DOHH2 (cell line): Measurements from ENCODE around the gene TAF1.

Source experiments
- CTCF ChIP-seq: fragments of 200-600 bp; sonication (generic); IDR thresholded peaks from one replicate; pipeline ENCODE4 v1.5.1; 2014; ENCODE audit warnings: antibody characterized with exemption, mild to moderate bottlenecking, low read depth, low read length; ENCODE audit not compliant: poor library complexity, severe bottlenecking
- EZH2phosphoT487 ChIP-seq: fragments of 200-600 bp; sonication (generic); IDR thresholded peaks from 2 replicates; pipeline ENCODE4 v1.6.1; 2017; ENCODE audit warnings: borderline replicate concordance, mild to moderate bottlenecking, antibody characterized with exemption, low read length, moderate library complexity, mixed read lengths

DNA sequence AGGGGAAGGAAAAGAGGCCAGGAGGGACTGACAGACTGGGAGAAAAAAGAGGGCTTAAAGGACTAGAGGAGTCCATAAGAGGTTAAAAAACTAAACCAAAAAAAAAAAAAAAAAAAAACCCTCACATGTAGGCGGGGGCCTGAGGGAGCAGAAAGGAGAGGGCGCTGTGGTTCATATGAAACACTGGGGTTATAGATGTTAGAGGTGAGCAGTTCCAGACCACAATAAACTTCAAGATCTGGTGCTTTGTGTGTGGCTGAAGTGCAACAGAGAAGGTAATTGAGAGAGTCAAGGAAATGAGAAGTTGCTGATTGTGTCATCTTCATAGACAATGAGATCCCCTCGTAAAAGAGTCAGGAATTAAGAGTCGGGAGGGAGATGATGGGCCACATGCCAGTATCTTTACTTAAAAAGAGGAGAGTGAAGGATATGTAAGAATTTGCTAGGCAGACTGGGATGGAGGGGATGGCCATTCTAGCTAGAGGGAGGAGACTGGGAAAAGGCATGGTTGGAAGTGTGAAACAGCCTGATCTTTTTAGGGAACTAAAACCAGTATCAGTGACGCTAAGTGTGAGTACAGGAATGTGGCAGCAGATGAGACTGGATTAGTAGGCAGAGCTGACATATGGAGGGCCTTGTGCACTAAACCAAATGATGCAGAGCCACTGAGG, 148.3 kb downstream of the TAF1 start:
- TF ChIP-seq CTCF = no peak
- TF ChIP-seq EZH2phosphoT487 = no peak
